GM20000 (cell line): Measurements from ENCODE around the gene TMEM204.

ENCODE experiments used
- DNase-seq: peaks from one replicate; pipeline ENCODE4 v3.0.0; 2012; ENCODE audit warnings: low spot score
- TF ChIP-seq, protein P1 (sequence below): IDR thresholded peaks from 2 replicates; pipeline ENCODE4 v1.5.1; 2012; ENCODE audit warnings: mild to moderate bottlenecking, control low read depth; ENCODE audit errors: extremely low read depth, missing control alignments

Gene TMEM204

DNA sequence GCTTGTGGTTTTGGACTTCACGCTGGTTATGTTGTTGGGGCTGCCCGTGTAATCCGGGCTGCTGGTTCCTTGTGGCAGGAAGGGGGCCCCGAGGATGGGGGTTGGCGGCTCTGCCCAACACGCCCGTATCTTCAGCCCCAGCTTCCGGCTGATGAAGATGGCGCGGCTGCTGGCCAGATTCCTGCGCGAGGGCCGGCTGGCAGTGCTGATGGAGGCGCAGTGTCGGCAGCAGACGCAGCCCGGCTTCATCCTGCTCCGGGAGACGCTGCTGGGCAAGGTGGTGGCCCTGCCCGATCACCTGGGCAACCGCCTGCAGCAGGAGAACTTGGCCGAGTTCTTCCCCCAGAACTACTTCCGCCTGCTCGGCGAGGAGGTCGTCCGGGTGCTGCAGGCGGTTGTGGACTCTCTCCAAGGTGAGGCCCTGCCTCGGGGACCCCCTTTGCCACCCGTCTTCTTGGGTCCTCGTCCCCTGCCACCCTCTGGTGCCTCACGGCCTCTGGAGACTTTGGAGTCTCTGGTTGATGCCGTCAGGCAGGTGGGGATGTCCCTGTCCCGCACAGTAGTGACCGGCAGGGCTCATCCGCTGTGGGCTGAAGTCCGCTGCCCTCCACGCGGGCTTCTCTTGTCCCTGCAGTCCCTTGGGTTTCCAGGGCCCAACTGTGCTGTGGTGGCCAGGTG lies 38.1 kb upstream of the TMEM204 start:
- TF ChIP-seq, protein P1, sequence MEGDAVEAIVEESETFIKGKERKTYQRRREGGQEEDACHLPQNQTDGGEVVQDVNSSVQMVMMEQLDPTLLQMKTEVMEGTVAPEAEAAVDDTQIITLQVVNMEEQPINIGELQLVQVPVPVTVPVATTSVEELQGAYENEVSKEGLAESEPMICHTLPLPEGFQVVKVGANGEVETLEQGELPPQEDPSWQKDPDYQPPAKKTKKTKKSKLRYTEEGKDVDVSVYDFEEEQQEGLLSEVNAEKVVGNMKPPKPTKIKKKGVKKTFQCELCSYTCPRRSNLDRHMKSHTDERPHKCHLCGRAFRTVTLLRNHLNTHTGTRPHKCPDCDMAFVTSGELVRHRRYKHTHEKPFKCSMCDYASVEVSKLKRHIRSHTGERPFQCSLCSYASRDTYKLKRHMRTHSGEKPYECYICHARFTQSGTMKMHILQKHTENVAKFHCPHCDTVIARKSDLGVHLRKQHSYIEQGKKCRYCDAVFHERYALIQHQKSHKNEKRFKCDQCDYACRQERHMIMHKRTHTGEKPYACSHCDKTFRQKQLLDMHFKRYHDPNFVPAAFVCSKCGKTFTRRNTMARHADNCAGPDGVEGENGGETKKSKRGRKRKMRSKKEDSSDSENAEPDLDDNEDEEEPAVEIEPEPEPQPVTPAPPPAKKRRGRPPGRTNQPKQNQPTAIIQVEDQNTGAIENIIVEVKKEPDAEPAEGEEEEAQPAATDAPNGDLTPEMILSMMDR = no peak
- DNase-seq = no peak

DNA sequence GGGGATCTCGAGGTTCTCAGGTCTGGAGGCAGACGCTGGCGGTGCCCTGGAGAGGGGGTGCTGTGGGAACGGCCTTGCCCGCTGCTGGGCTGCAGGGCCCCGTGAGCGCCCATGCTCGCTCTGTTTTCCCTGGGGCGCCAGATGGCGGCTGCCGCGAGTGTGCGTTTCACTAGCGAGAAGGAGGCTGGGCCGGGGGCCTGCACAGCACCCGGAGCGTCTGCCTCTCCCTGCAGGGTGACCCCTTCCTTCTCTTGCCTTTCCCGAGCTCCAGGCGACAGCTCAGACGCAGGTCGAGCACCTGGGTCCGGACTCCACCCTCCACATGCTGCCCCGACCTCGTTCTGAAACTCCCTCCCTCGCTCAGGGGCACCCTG lies 37.6 kb upstream of the TMEM204 start:
- TF ChIP-seq, protein P1 = no peak
- no peak for DNase-seq

DNA sequence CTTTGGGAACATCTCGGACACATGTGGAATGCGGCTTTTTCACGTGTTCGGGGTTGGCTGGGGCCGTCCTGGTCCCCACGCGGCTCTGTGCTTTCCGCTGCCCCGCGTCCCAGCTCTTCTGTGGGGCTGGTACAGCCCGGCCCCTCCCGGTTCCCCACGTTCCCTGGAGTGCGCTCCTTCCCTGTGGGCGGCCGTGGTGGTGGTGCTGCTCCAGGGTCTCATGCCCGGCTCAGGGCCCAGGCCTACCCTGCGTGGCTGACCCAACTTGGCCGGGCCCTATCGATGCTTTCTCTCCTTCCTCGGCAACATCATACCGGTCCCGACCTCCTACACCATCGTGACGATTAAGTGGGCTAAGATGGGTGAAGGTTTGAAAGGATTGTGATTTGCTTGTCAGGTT lies 37.0 kb upstream of the TMEM204 start:
- TF ChIP-seq, protein P1 = no peak
- DNase-seq = no peak

DNA sequence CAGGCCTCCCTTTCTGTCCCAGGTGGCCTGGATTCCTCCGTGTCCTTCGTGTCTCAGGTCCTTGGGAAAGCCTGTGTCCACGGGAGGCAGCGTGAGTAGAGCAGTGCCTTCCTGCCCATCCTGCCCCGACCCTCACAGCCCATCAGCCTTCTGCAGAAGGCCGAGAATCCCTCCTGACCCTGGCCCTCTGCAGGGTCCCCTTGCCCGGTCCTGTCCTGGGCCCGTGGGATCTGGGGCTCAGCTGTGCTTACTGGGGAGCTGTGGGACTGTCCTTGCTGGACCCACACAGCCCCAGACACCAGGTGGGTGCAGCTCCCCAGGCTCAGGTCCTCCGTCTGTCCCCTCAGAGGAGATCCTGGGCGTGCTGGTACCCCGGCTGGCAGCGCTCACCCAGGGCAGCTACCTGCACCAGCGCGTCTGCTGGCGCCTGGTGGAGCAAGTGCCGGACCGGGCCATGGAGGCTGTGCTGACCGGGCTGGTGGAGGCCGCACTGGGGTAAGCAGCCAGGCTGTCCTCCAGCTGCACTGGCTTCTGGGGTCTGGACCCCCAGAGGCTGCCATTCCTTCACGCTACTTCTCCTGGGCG lies 36.4 kb upstream of the TMEM204 start:
- TF ChIP-seq, protein P1 = no peak
- DNase-seq = no peak

DNA sequence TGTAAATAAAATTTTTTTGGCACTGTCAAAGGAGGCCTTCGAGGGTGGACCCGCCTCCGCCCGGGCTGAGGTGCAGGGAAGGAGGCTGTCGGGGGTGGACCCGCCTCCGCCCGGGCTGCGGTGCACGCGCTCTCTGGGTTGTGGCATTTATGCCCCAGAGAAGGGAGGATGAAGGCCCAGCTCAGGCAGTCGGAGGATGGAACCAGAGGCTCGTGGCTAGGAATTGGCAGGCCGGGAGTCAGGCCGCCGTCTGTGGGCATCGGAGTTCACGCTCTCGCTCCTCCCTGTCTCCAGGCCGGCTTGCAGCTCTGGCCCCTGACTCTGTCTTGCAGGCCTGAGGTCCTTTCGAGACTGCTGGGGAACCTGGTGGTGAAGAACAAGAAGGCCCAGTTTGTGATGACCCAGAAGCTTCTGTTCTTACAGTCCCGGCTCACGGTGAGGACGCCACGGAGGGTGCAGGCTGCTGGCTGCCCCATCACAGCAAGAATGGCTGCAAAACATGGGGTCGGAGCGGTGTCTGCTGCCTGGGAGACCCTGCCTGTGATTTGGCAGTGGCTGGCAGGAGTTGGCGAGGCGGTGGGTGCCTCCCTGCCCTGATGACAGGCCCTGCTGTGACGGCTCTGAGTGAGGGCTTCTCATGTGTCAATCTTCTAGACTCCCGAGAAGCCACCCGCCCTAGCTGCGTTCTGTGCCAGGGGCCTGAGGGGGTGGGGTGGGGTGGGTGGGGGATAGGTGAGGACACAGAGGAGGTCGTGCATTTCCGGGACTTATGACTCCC lies 34.4 kb upstream of the TMEM204 start:
- TF ChIP-seq, protein P1 = no peak
- DNase-seq = no peak

DNA sequence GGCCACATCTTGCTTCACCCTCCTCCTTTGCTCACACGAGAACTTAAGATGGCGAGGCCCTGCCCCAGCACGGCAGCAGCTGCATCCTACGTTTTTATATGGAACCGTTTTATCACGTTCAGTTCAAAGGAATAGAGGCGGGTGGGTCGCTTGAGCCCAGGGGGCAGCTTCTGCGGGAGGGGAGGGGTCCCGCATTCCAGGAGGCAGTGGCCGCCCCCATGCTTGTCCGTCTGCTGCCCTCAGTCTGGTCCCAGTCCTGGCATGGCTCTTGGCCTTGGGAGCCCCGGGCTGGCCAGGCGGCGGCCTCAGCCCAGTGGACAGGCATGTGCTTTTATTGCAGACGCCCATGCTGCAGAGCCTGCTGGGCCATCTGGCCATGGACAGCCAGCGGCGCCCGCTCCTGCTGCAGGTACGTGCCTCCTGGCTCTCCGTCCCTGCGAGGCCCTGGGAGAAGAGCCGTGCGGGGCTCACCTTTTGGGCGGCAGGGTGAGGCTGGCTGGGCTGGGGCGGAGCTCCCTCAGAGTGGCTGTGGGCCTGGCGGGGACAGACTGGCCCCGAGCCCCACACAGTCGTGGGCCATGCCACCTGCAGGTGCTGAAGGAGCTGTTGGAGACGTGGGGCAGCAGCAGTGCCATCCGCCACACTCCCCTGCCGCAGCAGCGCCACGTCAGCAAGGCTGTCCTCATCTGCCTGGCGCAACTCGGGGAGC lies 33.6 kb upstream of the TMEM204 start:
- TF ChIP-seq, protein P1 = no peak
- DNase-seq = no peak
